GM23338 (cell line): ENCODE data around the gene ODAD3. TPM values are rescaled to one million over a fixed set of nuclear protein-coding genes. Genes with fewer than 3 reads are reported as not detected.

ENCODE experiments used
- ATAC-seq: fragments of 200-7000 bp; cut with Tn5 transposase; 3 replicates; pipeline ENCODE4 v1.9.1; 2020
- DNase-seq: peaks from one replicate; pipeline ENCODE4 v3.0.0-alpha.2; 2015; ENCODE audit warnings: low spot score
- H2AFZ ChIP-seq: fragments of 200-600 bp; sonication (generic); 2 replicates; pipeline ENCODE4 v1.8.0; 2016; ENCODE audit warnings: antibody characterized with exemption, mild to moderate bottlenecking, moderate library complexity
- H3F3A ChIP-seq: fragments of 200-600 bp; sonication (generic); replicated peaks from 2 replicates; pipeline ENCODE4 v1.8.0; 2017; ENCODE audit warnings: antibody characterized with exemption, mixed run types, low read depth
- H3K27ac ChIP-seq: fragments of 200-600 bp; sonication (generic); 2 replicates; pipeline ENCODE4 v1.6.1; 2016; ENCODE audit warnings: low read depth
- H3K27me3 ChIP-seq: fragments of 200-600 bp; sonication (generic); 2 replicates; pipeline ENCODE4 v1.8.0; 2016; ENCODE audit warnings: mild to moderate bottlenecking, mixed run types, moderate library complexity; ENCODE audit not compliant: insufficient read depth
- H3K36me3 ChIP-seq: fragments of 200-600 bp; sonication (generic); 2 replicates; pipeline ENCODE4 v1.8.0; 2016; ENCODE audit warnings: mild to moderate bottlenecking; ENCODE audit not compliant: insufficient read depth
- H3K4me1 ChIP-seq: fragments of 200-600 bp; sonication (generic); 2 replicates; pipeline ENCODE4 v1.8.0; 2016; ENCODE audit warnings: mild to moderate bottlenecking, moderate library complexity; ENCODE audit not compliant: insufficient read depth
- H3K4me2 ChIP-seq: fragments of 200-600 bp; sonication (generic); 2 replicates; pipeline ENCODE4 v1.7.1; 2017; ENCODE audit warnings: mixed run types
- H3K4me3 ChIP-seq: fragments of 200-600 bp; sonication (generic); 2 replicates; pipeline ENCODE4 v1.6.1; 2016; ENCODE audit warnings: mixed run types
- H3K79me2 ChIP-seq: fragments of 200-600 bp; sonication (generic); replicated peaks from 2 replicates; pipeline ENCODE4 v1.8.0; 2017; ENCODE audit warnings: mild to moderate bottlenecking; ENCODE audit not compliant: insufficient read depth
- H3K9me2 ChIP-seq: fragments of 200-600 bp; sonication (generic); 2 replicates; pipeline ENCODE4 v1.8.0; 2017; ENCODE audit not compliant: insufficient read depth
- H4K20me1 ChIP-seq: fragments of 200-600 bp; sonication (generic); replicated peaks from 2 replicates; pipeline ENCODE4 v1.8.0; 2017; ENCODE audit warnings: mild to moderate bottlenecking; ENCODE audit not compliant: insufficient read depth
- H3K27ac Mint-ChIP-seq: 2 replicates; pipeline ENCODE4 v1.8.0; 2020; ENCODE audit warnings: inconsistent platforms, mild to moderate bottlenecking, moderate library complexity, mixed read lengths
- H3K27me3 Mint-ChIP-seq: 3 replicates; pipeline ENCODE4 v1.8.0; 2022; ENCODE audit warnings: low read depth, mild to moderate bottlenecking, moderate library complexity, mixed read lengths, inconsistent platforms; ENCODE audit not compliant: insufficient read depth, poor library complexity
- H3K36me3 Mint-ChIP-seq: 3 replicates; pipeline ENCODE4 v1.8.0; 2021; ENCODE audit warnings: low read depth, mild to moderate bottlenecking, inconsistent platforms, moderate library complexity, mixed read lengths
- H3K4me1 Mint-ChIP-seq: 3 replicates; pipeline ENCODE4 v1.8.0; 2020; ENCODE audit warnings: mild to moderate bottlenecking, inconsistent platforms, mixed read lengths
- H3K4me3 Mint-ChIP-seq: 3 replicates; pipeline ENCODE4 v1.8.0; 2021; ENCODE audit warnings: moderate library complexity, mild to moderate bottlenecking, inconsistent platforms, mixed read lengths
- H3K9me3 Mint-ChIP-seq: 3 replicates; pipeline ENCODE4 v1.8.0; 2020; ENCODE audit warnings: moderate library complexity, mild to moderate bottlenecking, inconsistent platforms, mixed read lengths
- ETS1 ChIP-seq: IDR thresholded peaks from 2 replicates; pipeline ENCODE4 v1.6.1; 2016; ENCODE audit warnings: antibody characterized with exemption
- EZH2 ChIP-seq: fragments of 200-600 bp; sonication (generic); IDR thresholded peaks from one replicate; pipeline ENCODE4 v1.8.0; 2017; ENCODE audit warnings: antibody characterized with exemption, mild to moderate bottlenecking, low read depth; ENCODE audit not compliant: unreplicated experiment
- JUNB ChIP-seq: IDR thresholded peaks from one replicate; pipeline ENCODE4 v1.6.1; 2016; ENCODE audit warnings: antibody characterized with exemption; ENCODE audit not compliant: unreplicated experiment
- POLR2AphosphoS5 ChIP-seq: IDR thresholded peaks from 2 replicates; pipeline ENCODE4 v1.6.1; 2016; ENCODE audit warnings: antibody characterized with exemption, low read depth
- REST ChIP-seq: IDR thresholded peaks from one replicate; pipeline ENCODE4 v1.6.1; 2018; ENCODE audit warnings: antibody characterized with exemption; ENCODE audit not compliant: unreplicated experiment
- STAT1 ChIP-seq: IDR thresholded peaks from one replicate; pipeline ENCODE4 v1.6.1; 2016; ENCODE audit warnings: antibody characterized with exemption; ENCODE audit not compliant: unreplicated experiment
- ZNF114 ChIP-seq: fragments of 250-450 bp; sonication (Bioruptor Pico); IDR thresholded peaks from 2 replicates; pipeline ENCODE4 v1.5.0; 2020; ENCODE audit warnings: mild to moderate bottlenecking, moderate library complexity
- ZNF331 ChIP-seq: fragments of 250-450 bp; sonication (Bioruptor Pico); IDR thresholded peaks from 2 replicates; pipeline ENCODE4 v1.5.0; 2020; ENCODE audit warnings: low read depth, mild to moderate bottlenecking, moderate library complexity
- polyA plus RNA-seq: library from polyadenylated mRNA; unstranded; fragments of >200 nt; fragmentation: Nextera tagmentation; extraction: Ambion mirVana; gene quantifications from 2 replicates; pipeline ENCODE4 v1.2.1, GENCODE V29; 2016
- total RNA-seq: library from RNA; depleted of rRNA; stranded (reverse); fragments of >200 nt; shearing (Covaris generic); gene quantifications from 2 replicates; pipeline ENCODE4 v1.2.3, GENCODE V29; 2014

The ODAD3 gene
- total and polyA plus RNA-seq, 2 experiments from 2014 or later: 1.5 to 6.1 TPM

GRCh38 chr19:11463391-11463790, 28.5 kb upstream of the ODAD3 start:
- H3K27ac Mint-ChIP-seq: no peak overlapping the region
- DNase-seq: no peak

DNA sequence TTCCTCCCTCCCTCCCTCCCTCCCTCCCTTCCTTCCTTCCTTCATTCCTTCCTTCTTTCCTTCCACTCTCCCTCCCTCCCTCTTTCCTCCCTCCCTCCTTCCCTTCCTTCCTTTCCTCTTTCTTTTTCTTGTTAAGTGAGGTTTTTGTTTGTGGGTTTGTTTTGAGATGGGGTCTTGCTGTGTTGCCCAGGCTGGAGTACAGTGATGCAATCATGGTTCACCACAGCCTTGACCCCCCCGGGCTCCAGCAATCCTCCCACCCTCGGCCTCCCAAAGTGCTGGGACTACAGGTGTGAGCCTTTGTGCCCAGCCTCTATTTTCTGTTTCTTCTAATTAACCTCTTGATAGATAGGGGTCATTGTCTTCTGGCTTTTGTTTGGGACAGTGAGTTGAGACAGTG, 26.5 kb upstream of the ODAD3 start:
- H3K9me2 ChIP-seq: no peaks in the 10 kb centered on the region
- no peak overlapping the region for H2AFZ ChIP-seq
- no peak for ATAC-seq
- H3K4me3 ChIP-seq: no peak overlapping the region
- H3K4me2 ChIP-seq: no peak overlapping the region
- TF ChIP-seq ZNF331 (CRISPR knock-in tag) (no peak), JUNB (no peak), REST (no peak), EZH2 (no peak), ZNF114 (CRISPR knock-in tag) (no peak), POLR2AphosphoS5 (no peak), ETS1 (no peak), STAT1 (no peak)
- Mint-ChIP-seq H3K36me3 (no peaks in the 10 kb centered on the region), H3K27me3 (peaks cover 1% of the 10 kb centered on the region), H3K9me3 (no peaks in the 10 kb centered on the region), H3K4me1 (peaks cover 8% of the 10 kb centered on the region; the same call in 2 of the 3 replicates), H3K27ac (no peak overlapping the region), H3K4me3 (no peak overlapping the region)
- H4K20me1 ChIP-seq: no peaks in the 10 kb centered on the region
- H3K27me3 ChIP-seq: no peaks in the 10 kb centered on the region
- H3K27ac ChIP-seq: no peak overlapping the region
- no peaks in the 10 kb centered on the region for H3K79me2 ChIP-seq
- DNase-seq: no peak
- peaks cover 11% of the 10 kb centered on the region; the same call in 1 of the 2 replicates for H3K4me1 ChIP-seq
- no peaks in the 10 kb centered on the region for H3K36me3 ChIP-seq
- H3F3A ChIP-seq: 0 out of 2 replicates have a peak, but pooled peaks cover 5% of the 10 kb centered on the region

More at GRCh38 chr19:11463391-11463790, 28.5 kb upstream of the ODAD3 start:
- no peaks in the 10 kb centered on the region for H3K79me2 ChIP-seq
- peaks cover 9% of the 10 kb centered on the region; the same call in 2 of the 3 replicates for H3K4me1 Mint-ChIP-seq
- H2AFZ ChIP-seq: no peak overlapping the region
- H3K9me2 ChIP-seq: no peaks in the 10 kb centered on the region
- H3K36me3 ChIP-seq: no peaks in the 10 kb centered on the region
- H3K4me2 ChIP-seq: no peak overlapping the region
- H3K9me3 Mint-ChIP-seq: no peaks in the 10 kb centered on the region
- ATAC-seq: no peak
- no peak overlapping the region for H3K4me3 Mint-ChIP-seq
- H3K27me3 ChIP-seq: no peaks in the 10 kb centered on the region
- no peaks in the 10 kb centered on the region for H3K36me3 Mint-ChIP-seq
- no peak for TF ChIP-seq JUNB
- H3K4me3 ChIP-seq: no peak overlapping the region
- H3K27ac ChIP-seq: no peak overlapping the region
- no peaks in the 10 kb centered on the region for H4K20me1 ChIP-seq
- H3K27me3 Mint-ChIP-seq: peaks cover 1% of the 10 kb centered on the region
- peaks cover 11% of the 10 kb centered on the region; the same call in 1 of the 2 replicates for H3K4me1 ChIP-seq
- 0 out of 2 replicates have a peak, but pooled peaks cover 5% of the 10 kb centered on the region for H3F3A ChIP-seq
